Hepatocyte (in vitro differentiated cells): Measurements from ENCODE around the gene BAHCC1.

Source experiments
- EZH2 ChIP-seq: fragments of 200-600 bp; sonication (generic); IDR thresholded peaks from 2 replicates; pipeline ENCODE4 v1.6.1; 2016; ENCODE audit warnings: antibody characterized with exemption, mild to moderate bottlenecking, borderline replicate concordance
- TF ChIP-seq, protein P1 (sequence below): fragments of 200-600 bp; sonication (generic); IDR thresholded peaks from 2 replicates; pipeline ENCODE4 v1.5.1; 2016; ENCODE audit warnings: antibody characterized with exemption, mild to moderate bottlenecking; ENCODE audit not compliant: poor library complexity

DNA sequence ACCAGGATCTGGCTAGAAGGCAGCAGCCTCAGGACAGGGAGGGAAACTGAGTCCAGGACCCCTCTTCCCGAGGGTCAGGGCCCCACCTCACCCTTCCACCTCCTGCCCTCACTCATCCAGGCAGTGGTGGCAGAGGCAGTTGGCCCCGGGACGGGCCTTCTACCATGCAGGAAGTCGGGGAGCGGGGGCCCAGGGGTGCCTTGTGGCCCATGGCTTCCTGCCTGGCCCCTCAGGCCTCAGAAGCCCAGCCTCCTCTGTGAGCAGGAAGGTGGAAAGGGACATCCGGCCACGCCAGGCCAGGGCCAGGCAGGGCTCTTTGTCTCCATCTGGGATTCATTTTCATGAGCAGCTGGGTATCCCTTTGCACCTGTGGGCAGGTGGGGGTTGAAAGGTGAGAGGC lies 58.5 kb downstream of the BAHCC1 start:
- TF ChIP-seq, protein P1, sequence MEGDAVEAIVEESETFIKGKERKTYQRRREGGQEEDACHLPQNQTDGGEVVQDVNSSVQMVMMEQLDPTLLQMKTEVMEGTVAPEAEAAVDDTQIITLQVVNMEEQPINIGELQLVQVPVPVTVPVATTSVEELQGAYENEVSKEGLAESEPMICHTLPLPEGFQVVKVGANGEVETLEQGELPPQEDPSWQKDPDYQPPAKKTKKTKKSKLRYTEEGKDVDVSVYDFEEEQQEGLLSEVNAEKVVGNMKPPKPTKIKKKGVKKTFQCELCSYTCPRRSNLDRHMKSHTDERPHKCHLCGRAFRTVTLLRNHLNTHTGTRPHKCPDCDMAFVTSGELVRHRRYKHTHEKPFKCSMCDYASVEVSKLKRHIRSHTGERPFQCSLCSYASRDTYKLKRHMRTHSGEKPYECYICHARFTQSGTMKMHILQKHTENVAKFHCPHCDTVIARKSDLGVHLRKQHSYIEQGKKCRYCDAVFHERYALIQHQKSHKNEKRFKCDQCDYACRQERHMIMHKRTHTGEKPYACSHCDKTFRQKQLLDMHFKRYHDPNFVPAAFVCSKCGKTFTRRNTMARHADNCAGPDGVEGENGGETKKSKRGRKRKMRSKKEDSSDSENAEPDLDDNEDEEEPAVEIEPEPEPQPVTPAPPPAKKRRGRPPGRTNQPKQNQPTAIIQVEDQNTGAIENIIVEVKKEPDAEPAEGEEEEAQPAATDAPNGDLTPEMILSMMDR: no peak
- no peak for TF ChIP-seq EZH2
